Adrenal gland (tissue), 12 donors: ENCODE data around the gene GNB5. TPM values are rescaled to one million over a fixed set of nuclear protein-coding genes. Genes with fewer than 3 reads are reported as not detected.

Experiments used
- DNase-seq, 7 donors: peaks; one replicate each; pipeline ENCODE4 v3.0.0-alpha.2; 2019 to 2020
- H3K27ac ChIP-seq, 5 donors: fragments of 200-600 bp; sonication (generic) in 4 of 5; 1 replicate in 3 of 5; 2 replicates in 2 of 5; pipeline versions ENCODE4 v1.5.1 to v1.8.0; 2016 to 2020; ENCODE audit warnings: mild to moderate bottlenecking in 1 of 5
- H3K27me3 ChIP-seq: fragments of 200-600 bp; 2 replicates; pipeline ENCODE4 v1.8.0; 2021
- H3K36me3 ChIP-seq, 2 donors: fragments of 200-600 bp; replicated peaks in 1 of 2; 1 replicate in 1 of 2; 2 replicates in 1 of 2; pipeline versions ENCODE4 v1.5.1 to v1.8.0; 2018 to 2022
- H3K4me1 ChIP-seq, 2 donors: fragments of 200-600 bp; replicated peaks in 1 of 2; 1 replicate in 1 of 2; 2 replicates in 1 of 2; pipeline versions ENCODE4 v1.5.1 to v1.8.0; 2018 to 2021
- H3K4me3 ChIP-seq, 4 donors: fragments of 200-600 bp; sonication (generic) in 3 of 4; one replicate each; pipeline ENCODE4 v1.5.1; 2016 to 2018
- H3K9me3 ChIP-seq, 3 donors: fragments of 200-600 bp; sonication (generic) in 1 of 3; replicated peaks in 1 of 3; 1 replicate in 2 of 3; 2 replicates in 1 of 3; pipeline versions ENCODE4 v1.5.1 to v1.8.0; 2016 to 2021
- POLR2A ChIP-seq, 2 donors: fragments of 450-650 bp; IDR thresholded peaks; one replicate each; pipeline ENCODE4 v1.6.1; 2017; ENCODE audit warnings: antibody characterized with exemption in 2 of 2, mild to moderate bottlenecking in 2 of 2, moderate library complexity in 1 of 2
- WGBS, 4 donors: extraction: QIAGEN DNeasy Blood & Tissue Kit in 2 of 4; methylation state at CpG; one replicate each; pipeline versions ENCODE4 v1.1.5 to v1.1.7; 2013 to 2017; 5-methylcytosine and 5-hydroxymethylcytosine counted together
- intact Hi-C, 2 donors: fragments of 100-400 bp; cut with DNase I; formaldehyde crosslinking; loops; one replicate each; pipeline versions ENCODE4 v1.14.1 to v1.15.0; 2022 to 2023
- polyA plus RNA-seq, 3 donors: library from polyadenylated mRNA; stranded (reverse); fragments of 200-250 nt in 2 of 3; fragments of 350-450 nt in 1 of 3; fragmentation: Illumina TruSeq in 1 of 3; extraction: RNeasy Lipid Tissue Mini Kit (QIAGEN cat#74804) in 1 of 3; gene quantifications; one replicate each; pipeline ENCODE4 v1.2.3, GENCODE V29; 2013 to 2014
- total RNA-seq, 9 donors: library from RNA; depleted of rRNA in 4 of 9; stranded (reverse); fragments of >200 nt in 4 of 9; fragments of 120-200 nt in 1 of 9; fragmentation: NEBNext Ultra II Directional in 1 of 9; extraction: Animal tissue kit (Norgen Biotek cat#: 25700) in 1 of 9; gene quantifications; one replicate each; pipeline versions ENCODE4 v1.1.0 to v1.2.4, GENCODE V29; 2013 to 2023
- TF ChIP-seq, protein P1 (sequence below), 6 experiments: fragments of 450-650 bp in 4 of 6; fragments of 200-600 bp in 2 of 6; sonication (generic) in 1 of 6; IDR thresholded peaks; 1 replicate in 5 of 6; 2 replicates in 1 of 6; pipeline versions ENCODE4 v1.5.1 to v1.8.0; 2016 to 2021; ENCODE audit warnings: antibody characterized with exemption in 6 of 6, mild to moderate bottlenecking in 2 of 6, moderate library complexity in 1 of 6
- donor health status: healthy with polysubstance abuse.
- donor health status: Bipolar disorder and iron deficiency.
- donor health status: DM: yes; HTN: yes; CAD: no.
- donor health status: DM: no; HTN: no; CAD: no.
- donor health status: DM: no; HTN: no; CAD: no.
- donor health status: DM: yes; HTN: yes; CAD: no.

GNB5 gene
- total and polyA plus RNA-seq, 12 donors: 2.8 to 60.7 (median 18.8) TPM

DNA sequence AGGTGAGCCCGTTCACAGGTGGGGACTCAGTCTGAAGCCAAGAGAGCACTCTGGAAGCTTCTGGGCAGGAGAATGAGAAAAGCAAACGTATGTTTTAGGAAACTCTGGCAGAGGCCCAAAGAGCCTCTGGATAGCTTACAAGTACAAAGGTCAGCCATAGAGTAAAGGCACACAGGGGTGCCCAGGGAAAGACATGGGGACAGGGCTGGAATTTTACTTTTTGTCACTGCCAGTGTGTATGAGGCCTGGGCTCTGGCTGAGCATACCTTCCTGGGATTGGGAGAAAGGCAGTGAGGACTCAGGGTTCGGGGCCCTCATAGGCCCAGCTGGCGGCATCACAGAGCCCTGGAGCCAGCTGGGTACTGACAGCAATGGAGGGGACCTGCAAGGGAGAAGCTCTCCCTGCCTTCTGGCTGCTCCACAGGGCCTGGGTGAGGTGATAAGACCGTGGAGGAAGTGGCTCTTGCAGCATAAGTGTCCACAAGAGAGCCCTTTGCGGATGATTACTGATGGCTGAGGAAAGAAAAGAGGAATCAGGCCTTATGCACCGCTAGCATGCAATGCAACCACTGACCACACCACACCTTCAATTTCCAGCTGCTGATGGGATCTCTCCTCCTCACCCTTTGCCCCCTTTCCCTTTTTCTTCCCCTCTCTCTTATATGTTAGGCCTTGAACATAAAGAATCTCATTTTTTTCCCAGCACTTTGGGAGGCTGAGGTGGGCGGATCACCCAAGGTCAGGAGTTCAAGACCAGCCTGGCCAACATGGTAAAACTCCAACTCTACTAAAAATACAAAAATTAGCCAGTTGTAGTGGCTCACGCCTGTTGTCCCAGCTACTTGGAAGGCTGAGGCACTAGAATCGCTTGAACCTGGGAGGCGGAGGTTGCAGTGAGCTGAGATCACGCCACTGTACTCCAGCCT, 53.5 kb downstream of the GNB5 start:
- intact Hi-C loops: loop anchor here (10.0 kb wide), 2 partner anchors 53 to 153 kb away; no protein-coding TSS in a partner anchor
- no peaks in the 10 kb centered on the region for H3K9me3 ChIP-seq
- no peak overlapping the region for H3K4me3 ChIP-seq
- WGBS, 4 donors: 83 to 90% (median 86%) methylated on average over 12 of the region's 12 CpGs
- H3K27ac ChIP-seq: no peak overlapping the region
- no peak for TF ChIP-seq POLR2A (IDR thresholded peaks at IDR 0.05)
- TF ChIP-seq, protein P1, sequence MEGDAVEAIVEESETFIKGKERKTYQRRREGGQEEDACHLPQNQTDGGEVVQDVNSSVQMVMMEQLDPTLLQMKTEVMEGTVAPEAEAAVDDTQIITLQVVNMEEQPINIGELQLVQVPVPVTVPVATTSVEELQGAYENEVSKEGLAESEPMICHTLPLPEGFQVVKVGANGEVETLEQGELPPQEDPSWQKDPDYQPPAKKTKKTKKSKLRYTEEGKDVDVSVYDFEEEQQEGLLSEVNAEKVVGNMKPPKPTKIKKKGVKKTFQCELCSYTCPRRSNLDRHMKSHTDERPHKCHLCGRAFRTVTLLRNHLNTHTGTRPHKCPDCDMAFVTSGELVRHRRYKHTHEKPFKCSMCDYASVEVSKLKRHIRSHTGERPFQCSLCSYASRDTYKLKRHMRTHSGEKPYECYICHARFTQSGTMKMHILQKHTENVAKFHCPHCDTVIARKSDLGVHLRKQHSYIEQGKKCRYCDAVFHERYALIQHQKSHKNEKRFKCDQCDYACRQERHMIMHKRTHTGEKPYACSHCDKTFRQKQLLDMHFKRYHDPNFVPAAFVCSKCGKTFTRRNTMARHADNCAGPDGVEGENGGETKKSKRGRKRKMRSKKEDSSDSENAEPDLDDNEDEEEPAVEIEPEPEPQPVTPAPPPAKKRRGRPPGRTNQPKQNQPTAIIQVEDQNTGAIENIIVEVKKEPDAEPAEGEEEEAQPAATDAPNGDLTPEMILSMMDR (IDR thresholded peaks at IDR 0.05): no peak
- H3K36me3 ChIP-seq: no peaks in the 10 kb centered on the region
- peak in 1 of 7 donors; percentile 44 for DNase-seq
- no peaks in the 10 kb centered on the region for H3K27me3 ChIP-seq
- H3K4me1 ChIP-seq: no peaks in the 10 kb centered on the region

DNA sequence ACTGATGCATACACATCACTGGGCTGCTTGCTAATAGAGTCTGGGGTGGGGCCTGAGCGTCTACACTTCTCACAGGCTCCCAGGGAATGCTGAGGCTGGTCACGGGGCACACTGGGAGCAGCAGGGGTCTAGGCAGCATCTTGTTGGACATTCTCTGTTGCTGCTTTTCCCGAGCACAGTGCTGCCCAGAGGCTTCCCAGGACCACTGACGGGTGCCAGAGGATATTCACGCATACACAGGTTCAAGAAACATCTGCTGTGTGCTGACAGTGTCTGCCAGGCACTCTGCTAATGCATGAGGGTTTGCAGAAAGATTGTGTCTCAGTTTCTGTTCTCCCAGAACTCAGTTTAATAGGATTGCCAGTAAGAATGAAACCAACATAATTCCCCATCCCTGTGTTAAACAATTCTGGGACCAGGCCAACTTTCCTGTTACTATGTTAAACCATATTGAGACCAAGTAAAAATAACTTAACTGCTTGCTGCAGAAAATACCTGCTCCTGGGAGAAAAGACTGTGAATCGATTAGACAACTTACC, 54.7 kb downstream of the GNB5 start:
- Histone ChIP-seq H3K36me3 (no peaks in the 10 kb centered on the region), H3K4me3 (no peak overlapping the region), H3K4me1 (no peaks in the 10 kb centered on the region), H3K9me3 (no peaks in the 10 kb centered on the region), H3K27me3 (no peaks in the 10 kb centered on the region), H3K27ac (no peak overlapping the region)
- intact Hi-C loops: loop anchor here (10.0 kb wide), 2 partner anchors 52 to 152 kb away; no protein-coding TSS in a partner anchor
- DNase-seq: no peak
- TF ChIP-seq, protein P1 (IDR thresholded peaks at IDR 0.05): no peak
- TF ChIP-seq POLR2A (IDR thresholded peaks at IDR 0.05): no peak
- 74 to 85% (median 79%) methylated on average over 1 to 6 of the region's 6 CpGs for WGBS, 4 donors

- peak in 1 of 7 donors; percentile 38 for DNase-seq
- H3K9me3 ChIP-seq: no peaks in the 10 kb centered on the region
- TF ChIP-seq, protein P1 (IDR thresholded peaks at IDR 0.05): no peak
- no peak for TF ChIP-seq POLR2A (IDR thresholded peaks at IDR 0.05)
- no peak overlapping the region for H3K4me3 ChIP-seq
- H3K27ac ChIP-seq: no peak overlapping the region
- H3K36me3 ChIP-seq: no peaks in the 10 kb centered on the region
- no peaks in the 10 kb centered on the region for H3K27me3 ChIP-seq
- WGBS, 4 donors: 90 to 96% (median 94%) methylated on average over 4 to 5 of the region's 5 CpGs
- no peaks in the 10 kb centered on the region for H3K4me1 ChIP-seq
- intact Hi-C loops: loop anchor here (10.0 kb wide), 2 partner anchors 50 to 150 kb away; no protein-coding TSS in a partner anchor
Observed at GRCh38 chr15:52134502-52135144, 56.6 kb downstream of the GNB5 start.
